Neural crest cell (in vitro differentiated cells): Measurements from ENCODE around the gene DTWD2. TPM values are rescaled to one million over a fixed set of nuclear protein-coding genes. Genes with fewer than 3 reads are reported as not detected.
A peak's percentile ranks its signal among the peaks of the same experiment; 100 is the strongest.

Source experiments
- DNase-seq: peaks from one replicate; pipeline ENCODE4 v3.0.0; 2021; ENCODE audit warnings: low read depth, mixed read lengths, low spot score
- H3K27ac Mint-ChIP-seq: one replicate; pipeline ENCODE4 v1.8.0; 2021; ENCODE audit warnings: mild to moderate bottlenecking, mixed read lengths; ENCODE audit not compliant: unreplicated experiment
- H3K27me3 Mint-ChIP-seq: 2 replicates; pipeline ENCODE4 v1.8.0; 2021; ENCODE audit warnings: low read depth, mild to moderate bottlenecking, mixed read lengths
- H3K36me3 Mint-ChIP-seq: 2 replicates; pipeline ENCODE4 v1.8.0; 2021; ENCODE audit warnings: low read depth, mild to moderate bottlenecking, mixed read lengths
- H3K4me1 Mint-ChIP-seq: 2 replicates; pipeline ENCODE4 v1.8.0; 2021; ENCODE audit warnings: mixed read lengths
- H3K4me3 Mint-ChIP-seq: one replicate; pipeline ENCODE4 v1.8.0; 2021; ENCODE audit warnings: mild to moderate bottlenecking, mixed read lengths
- H3K9me3 Mint-ChIP-seq: 2 replicates; pipeline ENCODE4 v1.8.0; 2021; ENCODE audit warnings: mixed read lengths
- long read RNA-seq: library from polyadenylated mRNA; unstranded; transcript quantifications from one replicate; pipeline ENCODE4 v2.0.0, GENCODE V29; 2020
- total RNA-seq: library from RNA; stranded (reverse); gene quantifications from 2 replicates; pipeline ENCODE4 v1.2.1, GENCODE V29; 2021
- TF ChIP-seq, protein P1 (sequence below): fragments of 200-600 bp; sonication (generic); conservative IDR thresholded peaks from 2 replicates; pipeline ENCODE4 v1.5.0; 2021; ENCODE audit warnings: antibody characterized with exemption, mild to moderate bottlenecking

Gene DTWD2, protein sequence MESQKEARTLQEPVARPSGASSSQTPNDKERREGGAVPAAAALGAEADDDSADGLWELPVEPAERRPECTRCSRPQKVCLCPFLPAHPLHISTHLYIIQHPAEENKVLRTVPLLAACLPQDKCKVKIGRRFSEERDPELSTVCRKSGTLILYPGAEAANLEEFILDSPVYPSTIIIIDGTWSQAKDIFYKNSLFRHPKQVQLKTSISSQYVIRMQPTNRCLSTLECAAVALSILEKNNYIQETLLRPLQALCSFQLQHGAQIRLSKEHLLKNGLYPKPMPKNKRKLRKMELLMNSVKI
- 4.6 and 5.1 TPM in 2 replicates for total RNA-seq
- long read RNA-seq, partial matches to known transcripts, result 0 of 1 reads
- long read RNA-seq, other reads (novel, unspliced or antisense), result 1 of 1 reads

DNA sequence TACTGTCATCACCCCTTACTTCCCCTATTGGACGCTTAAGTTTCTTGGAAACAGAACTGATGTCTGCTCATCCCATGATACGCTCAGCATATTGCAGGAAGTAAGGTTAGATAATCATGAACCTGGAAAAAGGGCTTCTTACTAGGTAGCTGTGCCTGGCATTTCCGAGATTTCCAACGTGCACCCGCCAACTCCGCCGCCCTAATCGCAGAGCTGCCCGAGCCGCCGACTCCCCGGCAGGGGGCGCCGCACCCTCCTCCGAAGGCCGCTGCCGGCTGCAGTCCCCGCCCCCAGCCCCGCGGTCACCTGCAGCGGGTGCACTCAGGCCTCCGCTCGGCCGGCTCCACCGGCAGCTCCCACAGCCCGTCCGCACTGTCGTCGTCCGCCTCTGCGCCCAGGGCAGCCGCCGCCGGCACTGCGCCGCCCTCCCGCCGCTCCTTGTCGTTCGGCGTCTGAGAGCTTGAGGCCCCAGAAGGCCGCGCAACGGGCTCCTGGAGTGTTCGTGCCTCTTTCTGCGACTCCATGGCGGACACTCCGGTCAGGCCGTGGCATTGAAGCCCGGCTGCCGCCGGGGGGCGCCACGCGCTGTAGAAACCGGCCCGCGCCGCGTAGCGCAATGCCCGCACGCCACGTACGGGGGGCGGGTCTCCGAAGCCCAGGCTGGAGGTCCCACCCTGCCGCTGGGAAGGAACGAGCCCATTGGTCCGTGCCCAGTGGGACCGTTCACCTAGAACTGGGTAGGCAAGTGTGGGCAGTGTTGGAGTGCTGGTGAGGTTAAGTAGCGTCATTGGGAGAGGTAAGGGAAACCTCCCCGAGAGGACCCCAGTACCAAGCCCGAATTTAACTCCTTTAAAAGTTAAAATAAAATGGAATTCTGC is at the start of gene DTWD2:
TSS of gene DTWD2 (minus strand) at position 560 of the 878 bp plus-strand sequence. CDS start at position 524, 36 bp downstream.
- TF ChIP-seq, protein P1, sequence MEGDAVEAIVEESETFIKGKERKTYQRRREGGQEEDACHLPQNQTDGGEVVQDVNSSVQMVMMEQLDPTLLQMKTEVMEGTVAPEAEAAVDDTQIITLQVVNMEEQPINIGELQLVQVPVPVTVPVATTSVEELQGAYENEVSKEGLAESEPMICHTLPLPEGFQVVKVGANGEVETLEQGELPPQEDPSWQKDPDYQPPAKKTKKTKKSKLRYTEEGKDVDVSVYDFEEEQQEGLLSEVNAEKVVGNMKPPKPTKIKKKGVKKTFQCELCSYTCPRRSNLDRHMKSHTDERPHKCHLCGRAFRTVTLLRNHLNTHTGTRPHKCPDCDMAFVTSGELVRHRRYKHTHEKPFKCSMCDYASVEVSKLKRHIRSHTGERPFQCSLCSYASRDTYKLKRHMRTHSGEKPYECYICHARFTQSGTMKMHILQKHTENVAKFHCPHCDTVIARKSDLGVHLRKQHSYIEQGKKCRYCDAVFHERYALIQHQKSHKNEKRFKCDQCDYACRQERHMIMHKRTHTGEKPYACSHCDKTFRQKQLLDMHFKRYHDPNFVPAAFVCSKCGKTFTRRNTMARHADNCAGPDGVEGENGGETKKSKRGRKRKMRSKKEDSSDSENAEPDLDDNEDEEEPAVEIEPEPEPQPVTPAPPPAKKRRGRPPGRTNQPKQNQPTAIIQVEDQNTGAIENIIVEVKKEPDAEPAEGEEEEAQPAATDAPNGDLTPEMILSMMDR, result peak; percentile 97
- H3K4me1 Mint-ChIP-seq, result peaks cover 18% of the 10 kb centered on the region
- no peak within 1 kb of the TSS for H3K27ac Mint-ChIP-seq
- H3K36me3 Mint-ChIP-seq, result peaks cover 2% of the 10 kb centered on the region
- no peaks in the 10 kb centered on the region for H3K27me3 Mint-ChIP-seq
- peak within 1 kb of the TSS; percentile 83 for H3K4me3 Mint-ChIP-seq
- H3K9me3 Mint-ChIP-seq, result peaks cover 2% of the 10 kb centered on the region
- DNase-seq, result peak; percentile 91

DNA sequence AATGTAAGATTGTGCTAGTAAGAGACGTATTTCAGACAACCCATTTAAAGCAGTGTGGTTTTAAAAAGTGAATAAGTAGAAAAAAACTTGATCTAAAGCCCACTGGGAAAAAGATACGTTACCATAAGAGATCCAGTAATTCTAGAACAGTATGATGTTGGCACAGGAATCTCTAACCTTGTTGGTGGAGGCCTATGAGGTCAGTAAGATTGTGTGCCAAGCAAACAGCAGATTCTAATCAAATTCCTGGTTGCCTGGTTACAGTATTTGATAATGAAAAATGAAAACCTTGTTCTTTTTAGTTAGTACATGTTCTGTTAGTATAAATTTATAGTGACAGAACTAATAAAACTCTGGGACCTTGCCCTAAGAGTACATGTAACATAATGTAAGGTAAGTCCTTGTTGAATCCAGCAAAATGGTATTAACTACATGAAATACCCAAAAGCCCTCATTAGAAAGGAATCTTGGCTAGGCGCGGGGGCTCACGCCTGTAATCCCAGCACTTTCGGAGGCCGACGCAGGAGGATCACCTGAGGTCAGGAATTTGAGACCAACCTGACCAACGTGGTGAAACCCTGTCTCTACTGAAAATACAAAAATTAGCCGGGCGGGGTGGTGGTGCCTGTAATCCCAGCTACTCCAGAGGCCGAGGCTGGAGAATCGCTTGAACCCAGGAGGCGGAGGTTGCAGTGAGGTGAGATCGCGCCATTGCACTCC is 49.3 kb upstream of the DTWD2 start:
- Mint-ChIP-seq H3K9me3 (no peaks in the 10 kb centered on the region), H3K4me1 (no peaks in the 10 kb centered on the region), H3K27me3 (no peaks in the 10 kb centered on the region), H3K4me3 (no peak overlapping the region), H3K27ac (no peak overlapping the region), H3K36me3 (no peaks in the 10 kb centered on the region)
- TF ChIP-seq, protein P1, result no peak
- DNase-seq, result no peak

DNA sequence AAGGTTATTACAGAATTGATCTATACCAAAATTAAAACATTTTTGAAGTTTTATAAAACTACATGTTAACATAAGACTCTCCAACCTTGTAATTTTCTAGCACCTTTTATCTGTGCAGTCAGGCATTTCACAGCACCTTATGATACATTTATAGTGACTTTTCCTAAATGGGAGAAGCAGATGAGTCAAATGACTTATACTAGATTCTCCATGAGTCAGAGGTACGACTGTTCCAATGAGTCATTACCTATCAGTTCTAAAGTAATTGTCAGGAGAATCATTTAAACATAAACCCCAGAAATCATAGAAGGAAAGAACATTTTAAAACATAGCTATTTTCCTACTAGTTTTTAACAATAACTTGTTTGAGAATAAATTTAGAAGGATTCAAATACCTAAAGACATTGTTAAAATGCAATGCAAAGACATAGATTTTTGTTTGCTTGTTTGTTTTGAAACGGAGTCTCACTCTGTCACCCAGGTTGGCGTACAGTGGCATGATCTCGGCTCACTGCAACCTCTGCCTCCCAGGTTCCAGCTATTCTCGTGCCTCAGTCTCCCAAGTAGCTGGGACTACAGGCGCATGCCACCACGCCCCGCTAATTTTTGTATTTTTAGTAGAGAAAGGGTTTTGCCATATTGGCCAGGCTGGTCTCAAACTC is 47.9 kb upstream of the DTWD2 start:
- no peaks in the 10 kb centered on the region for H3K36me3 Mint-ChIP-seq
- H3K4me1 Mint-ChIP-seq, result no peaks in the 10 kb centered on the region
- H3K9me3 Mint-ChIP-seq, result no peaks in the 10 kb centered on the region
- H3K4me3 Mint-ChIP-seq, result no peak overlapping the region
- no peaks in the 10 kb centered on the region for H3K27me3 Mint-ChIP-seq
- TF ChIP-seq, protein P1, result no peak
- H3K27ac Mint-ChIP-seq, result no peak overlapping the region
- no peak for DNase-seq

DNA sequence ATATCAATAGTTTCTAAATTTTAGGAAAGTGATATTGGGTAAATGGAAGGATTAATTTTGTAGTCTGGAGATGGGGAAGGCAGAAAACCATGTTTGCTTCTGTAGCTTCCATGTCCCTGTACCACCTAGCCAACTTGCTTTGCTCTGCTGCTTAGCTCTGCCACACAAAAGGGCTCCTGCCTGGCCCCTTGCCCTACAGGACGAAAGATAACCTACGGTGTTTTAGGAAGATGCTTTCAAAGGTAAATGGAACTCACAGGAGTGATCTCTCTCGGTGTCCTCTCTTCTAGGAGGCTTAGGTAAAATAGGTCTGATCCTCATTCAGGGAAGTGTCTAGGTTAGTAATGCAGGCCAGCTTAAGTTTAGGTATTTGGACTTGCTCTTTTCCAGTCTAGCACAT is 44.8 kb upstream of the DTWD2 start:
- Mint-ChIP-seq H3K9me3 (peaks cover 3% of the 10 kb centered on the region), H3K4me3 (no peak overlapping the region), H3K27ac (no peak overlapping the region), H3K27me3 (no peaks in the 10 kb centered on the region), H3K36me3 (no peaks in the 10 kb centered on the region), H3K4me1 (no peaks in the 10 kb centered on the region)
- TF ChIP-seq, protein P1, result no peak
- no peak for DNase-seq

DNA sequence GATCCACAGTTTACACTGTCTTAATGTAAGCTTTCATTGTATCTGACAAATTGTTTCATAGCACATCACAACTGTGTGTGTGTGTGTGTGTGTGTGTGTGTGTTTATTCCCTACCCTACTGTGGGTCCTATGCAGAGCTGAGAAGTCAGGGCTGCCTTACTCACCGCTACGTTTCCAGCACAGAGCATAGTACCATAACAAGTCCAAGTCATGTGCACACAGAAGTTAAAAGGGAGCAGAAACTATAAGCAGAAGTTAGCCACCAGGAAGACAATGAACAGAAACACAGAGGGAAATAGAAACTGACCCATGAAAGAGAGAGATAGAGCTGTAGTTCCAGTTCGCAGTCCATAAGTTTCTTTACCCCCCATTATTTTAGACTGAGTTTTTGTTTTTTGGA is 44.3 kb upstream of the DTWD2 start:
- Mint-ChIP-seq H3K4me1 (no peaks in the 10 kb centered on the region), H3K36me3 (no peaks in the 10 kb centered on the region), H3K27me3 (no peaks in the 10 kb centered on the region), H3K9me3 (peaks cover 3% of the 10 kb centered on the region), H3K27ac (no peak overlapping the region), H3K4me3 (no peak overlapping the region)
- no peak for DNase-seq
- TF ChIP-seq, protein P1, result no peak
